Bone marrow (tissue), 2 donors: Measurements from ENCODE around the gene SLC13A2.

Experiments
- DNase-seq, 2 donors: peaks; one replicate each; lab custom pipeline; 2025; lab: John Stamatoyannopoulos, UW

Gene SLC13A2

DNA sequence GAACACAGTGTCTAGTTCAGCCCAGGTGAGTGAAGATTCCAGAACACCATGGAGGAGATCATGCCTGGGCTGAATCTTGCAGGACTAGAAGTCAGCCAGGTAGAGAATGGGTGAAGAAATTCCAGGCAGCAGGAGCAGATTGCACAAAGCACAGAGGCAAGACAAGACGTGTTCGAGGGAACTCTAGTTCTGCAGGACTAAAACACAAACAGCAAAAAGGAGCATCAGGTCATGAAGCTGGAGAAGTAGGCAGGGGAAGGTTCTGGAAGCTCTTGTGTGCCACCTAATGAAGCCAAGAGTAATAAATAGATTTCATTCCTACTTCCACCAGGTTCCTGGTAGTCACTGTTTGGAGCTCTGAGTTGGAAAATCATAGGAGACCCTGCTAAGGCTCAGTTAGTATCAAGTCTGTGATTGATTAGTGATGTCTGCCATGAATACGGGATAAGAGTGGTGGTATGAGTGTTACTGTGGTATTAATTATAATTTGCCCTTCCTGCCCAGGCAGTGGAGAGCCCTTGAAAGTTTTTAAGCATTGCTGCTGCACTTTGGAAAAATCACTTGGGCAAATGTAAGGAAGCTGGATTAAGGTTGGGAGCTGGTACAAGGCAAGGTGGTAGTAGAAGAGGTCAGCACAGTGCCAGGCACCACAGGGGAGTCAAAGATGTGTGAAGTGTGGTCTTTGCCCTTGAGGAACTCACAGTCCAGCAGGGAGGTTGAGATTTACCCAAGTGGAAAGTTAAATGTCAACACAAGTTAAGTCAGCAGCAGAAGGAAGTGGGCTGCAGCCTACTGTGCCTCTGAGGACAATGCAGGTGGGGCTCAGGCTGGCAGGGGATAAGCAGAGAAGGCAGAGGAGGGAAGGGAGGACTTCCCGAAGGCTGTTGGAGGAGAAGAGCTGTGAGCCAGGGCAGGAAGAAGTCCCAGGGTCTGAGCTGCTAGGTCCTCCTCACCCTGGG is 19.2 kb downstream of the SLC13A2 start:
- no peak for DNase-seq

DNA sequence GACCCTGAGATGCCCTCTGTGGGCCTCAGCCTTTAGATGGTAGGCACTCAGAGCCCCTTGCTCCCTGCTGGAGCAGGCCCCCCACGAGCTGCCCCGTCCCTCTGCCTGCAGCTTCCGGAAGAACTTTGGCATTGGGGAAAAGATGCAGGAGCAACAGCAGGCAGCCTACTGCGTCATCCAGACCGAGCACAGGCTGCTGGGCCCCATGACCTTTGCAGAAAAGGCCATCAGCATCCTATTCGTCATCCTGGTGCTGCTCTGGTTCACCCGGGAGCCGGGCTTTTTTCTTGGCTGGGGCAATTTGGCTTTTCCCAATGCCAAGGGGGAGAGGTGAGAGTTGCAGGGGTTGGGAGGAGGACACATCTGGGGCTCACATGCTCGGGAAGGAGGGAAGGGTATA is 20.0 kb downstream of the SLC13A2 start:
- no peak for DNase-seq

- DNase-seq: peak; percentile 44 to 54
Measured at GRCh38 chr17:28494445-28495188, 21.2 kb downstream of the SLC13A2 start.

- no peak for DNase-seq
Measured at GRCh38 chr17:28495635-28496034, 22.2 kb downstream of the SLC13A2 start.

GRCh38 chr17:28497931-28498330 is 24.5 kb downstream of the SLC13A2 start:
- no peak for DNase-seq

GRCh38 chr17:28498652-28499363 is 25.4 kb downstream of the SLC13A2 start:
- no peak for DNase-seq

GRCh38 chr17:28499364-28499664 is 25.9 kb downstream of the SLC13A2 start:
- no peak for DNase-seq

GRCh38 chr17:28499684-28500357 is 26.4 kb downstream of the SLC13A2 start:
- DNase-seq: no peak

DNA sequence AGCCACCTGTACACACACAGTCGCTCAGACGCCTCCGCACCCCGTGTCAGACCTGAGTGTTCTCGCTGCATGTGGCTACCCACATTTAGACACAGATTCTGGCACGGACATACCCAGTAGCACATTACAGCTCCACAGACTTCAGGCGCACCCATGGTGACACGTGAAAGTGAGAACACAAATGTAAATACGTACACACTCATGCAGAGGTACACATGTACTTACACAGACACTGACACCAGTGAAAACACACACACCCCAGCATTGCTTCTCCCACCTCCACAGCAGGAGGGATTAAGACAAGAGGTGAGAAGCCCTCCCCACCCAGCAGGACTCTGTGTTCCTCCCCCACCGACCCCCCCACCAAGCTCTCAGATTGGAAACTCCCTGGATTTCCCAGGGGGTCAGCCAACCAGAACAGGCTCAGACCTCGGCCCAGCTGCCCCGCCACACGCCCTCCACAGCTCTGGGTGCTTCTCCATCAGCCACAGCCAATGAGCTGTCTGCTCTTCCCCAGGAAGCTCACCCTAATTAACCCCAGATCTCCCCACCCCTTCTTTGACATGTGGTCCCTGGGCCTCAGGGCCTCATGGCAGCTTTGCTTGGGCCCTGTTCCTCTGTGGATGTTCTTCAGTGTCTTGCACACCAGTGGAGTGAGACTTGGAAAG is 27.4 kb downstream of the SLC13A2 start:
- DNase-seq: no peak

- DNase-seq: no peak
Measured at GRCh38 chr17:28501421-28502284, 28.2 kb downstream of the SLC13A2 start.

DNA sequence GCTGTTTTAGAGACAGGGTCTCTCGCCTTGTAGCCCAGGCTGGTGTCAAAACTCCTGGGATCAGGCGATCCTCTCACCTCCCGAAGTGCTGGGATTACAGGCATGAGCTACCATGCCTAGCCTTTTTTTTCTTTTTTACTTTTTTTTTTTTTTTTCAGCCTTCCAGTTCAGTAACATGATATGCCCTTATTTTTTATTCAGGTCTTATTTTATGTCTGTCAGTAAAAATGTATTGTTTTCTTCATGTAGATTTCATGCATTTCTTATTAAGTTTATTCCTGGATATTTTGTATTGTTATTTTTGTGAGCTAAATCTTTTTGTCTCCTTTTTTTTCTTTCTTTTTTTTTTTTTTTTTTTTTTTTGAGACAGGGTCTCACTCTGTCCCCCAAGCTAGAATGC is 30.0 kb downstream of the SLC13A2 start:
- DNase-seq: no peak

DNA sequence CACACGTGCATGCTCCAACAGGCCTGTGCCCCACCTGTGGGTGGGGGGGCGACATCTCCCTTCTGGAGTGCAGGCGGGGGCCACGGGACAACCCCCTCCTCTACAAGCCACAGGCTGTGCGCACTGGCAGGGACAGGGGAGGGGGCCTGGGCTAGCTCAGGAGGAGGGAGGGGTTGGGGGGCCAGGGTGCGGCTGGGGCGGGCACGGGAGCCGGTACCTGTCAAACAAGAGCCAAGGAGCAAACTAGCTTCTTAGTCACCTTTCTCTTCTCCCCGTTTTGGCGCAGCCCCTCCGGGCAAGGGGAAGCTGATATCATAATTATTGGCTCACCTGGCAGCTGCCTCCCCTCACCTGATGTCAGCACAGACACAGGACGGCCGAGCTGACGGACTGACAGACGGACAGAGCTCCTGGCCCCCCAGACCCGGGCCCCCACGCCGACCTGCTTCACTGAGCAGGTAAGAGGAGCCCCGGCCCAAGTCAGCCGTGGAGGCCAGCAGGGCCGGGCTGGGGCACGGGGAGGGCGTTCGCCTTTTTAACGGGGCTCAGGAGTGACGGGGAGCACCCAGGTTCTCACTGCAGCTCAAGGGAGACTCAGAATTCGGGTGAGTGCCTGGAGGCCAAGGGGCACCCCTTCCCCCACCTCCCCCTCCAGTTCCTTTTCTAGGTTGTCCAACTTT is 32.7 kb downstream of the SLC13A2 start, which contains the start of gene FOXN1:
Gene FOXN1 (plus strand): TSS at position 363 of the 680 bp plus-strand sequence. CDS start 17,622 bp downstream, outside the sequence.
- DNase-seq: no peak

- DNase-seq: no peak
Measured at GRCh38 chr17:28506763-28507487, 33.5 kb downstream of the SLC13A2 start.

- DNase-seq: no peak
Measured at GRCh38 chr17:28507567-28508203, 34.2 kb downstream of the SLC13A2 start.

DNA sequence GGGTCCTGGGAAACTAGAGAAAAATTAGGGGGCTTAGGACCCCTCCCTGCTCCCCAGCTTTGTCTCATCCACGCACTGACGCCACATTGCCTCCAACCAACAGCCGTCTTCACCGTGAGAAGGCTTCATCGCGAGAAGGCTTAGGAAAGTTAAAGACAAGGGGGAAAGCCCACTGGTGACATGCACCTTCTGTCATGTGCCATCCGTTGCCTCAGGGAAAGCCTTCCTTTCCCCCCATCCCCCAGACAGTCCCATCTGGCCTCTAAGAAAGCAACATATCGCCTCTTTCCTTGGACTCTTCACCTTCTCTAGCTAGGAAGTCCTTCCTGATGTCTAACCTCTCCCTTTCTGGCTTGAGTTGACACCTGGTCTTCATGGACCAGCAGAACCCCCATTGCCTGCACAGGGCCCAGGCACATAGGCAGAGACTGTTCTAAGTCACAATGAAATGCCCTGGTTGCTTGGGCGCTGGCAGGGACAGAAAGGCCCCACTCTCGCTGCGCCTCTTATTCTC is 34.8 kb downstream of the SLC13A2 start:
- DNase-seq: no peak

GRCh38 chr17:28509789-28510188 is 36.3 kb downstream of the SLC13A2 start:
- DNase-seq: peak; percentile 13 to 46

GRCh38 chr17:28511858-28512461 is 38.5 kb downstream of the SLC13A2 start:
- DNase-seq: no peak

DNA sequence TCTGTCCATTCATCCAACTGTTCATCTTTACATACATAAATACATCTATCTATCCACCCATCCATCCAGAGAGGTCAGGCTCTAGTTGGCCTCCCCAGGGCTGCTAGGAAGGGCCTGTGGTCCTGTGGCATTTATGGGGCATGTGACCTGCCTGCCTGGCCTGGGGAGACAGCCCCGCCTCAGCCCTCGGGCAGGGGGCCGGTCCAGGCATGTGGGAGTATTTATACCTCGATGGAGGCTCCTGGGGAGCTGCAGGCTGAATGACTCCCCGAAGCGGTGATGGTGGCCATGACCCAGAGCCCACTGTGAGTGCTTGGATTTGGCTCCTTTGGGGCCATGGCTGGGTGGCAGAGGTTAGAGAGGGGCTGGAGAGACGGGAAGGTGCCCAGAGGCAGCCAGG is 40.0 kb downstream of the SLC13A2 start:
- DNase-seq: no peak
